H1 (cell line): ENCODE results near the gene CDH8. TPM values are rescaled to one million over a fixed set of nuclear protein-coding genes. Genes with fewer than 3 reads are reported as not detected.

Experiments used
- ATF2 ChIP-seq: IDR thresholded peaks from 2 replicates; pipeline ENCODE4 v1.6.1; 2012; ENCODE audit warnings: low read length, inconsistent platforms
- ATF3 ChIP-seq: IDR thresholded peaks from 2 replicates; pipeline ENCODE4 v1.6.1; 2011; ENCODE audit warnings: low read depth, mild to moderate bottlenecking, low read length; ENCODE audit not compliant: insufficient read depth
- CHD7 ChIP-seq: fragments of 300-600 bp; sonication (generic); IDR thresholded peaks from 2 replicates; pipeline ENCODE4 v1.7.1; 2012; ENCODE audit warnings: low read length, moderate library complexity, mild to moderate bottlenecking, inconsistent platforms; ENCODE audit not compliant: insufficient replicate concordance
- E2F6 ChIP-seq: IDR thresholded peaks from 2 replicates; pipeline ENCODE4 v1.6.1; 2012; ENCODE audit warnings: inconsistent platforms
- GTF2F1 ChIP-seq: IDR thresholded peaks from 2 replicates; pipeline ENCODE4 v1.6.1; 2012; ENCODE audit warnings: low read depth, low read length, improper control_type of control experiment, borderline replicate concordance
- KDM1A ChIP-seq: fragments of 200-600, 300-600 bp; sonication (generic); IDR thresholded peaks from 2 replicates; pipeline ENCODE4 v1.7.1; 2016; ENCODE audit warnings: mild to moderate bottlenecking, low read length, borderline replicate concordance
- RAD21 ChIP-seq, 2 experiments: IDR thresholded peaks in 1 of 2; conservative IDR thresholded peaks in 1 of 2; 2 replicates each; pipeline ENCODE4 v1.6.1; 2011; ENCODE audit warnings: low read depth in 2 of 2, low read length in 2 of 2, improper control_type of control experiment in 1 of 2, inconsistent platforms in 1 of 2, mild to moderate bottlenecking in 1 of 2, moderate library complexity in 1 of 2
- TBP ChIP-seq: IDR thresholded peaks from 2 replicates; pipeline ENCODE4 v1.6.1; 2011; ENCODE audit warnings: low read depth, low read length, improper control_type of control experiment
- polyA plus RNA-seq, 7 experiments: library from polyadenylated mRNA; depleted of rRNA in 3 of 7; stranded (reverse) in 5 of 7; unstranded in 2 of 7; fragments of >200 nt in 5 of 7; fragments of 200-250 nt in 2 of 7; gene quantifications; 1 replicate in 5 of 7; 2 replicates in 1 of 7; 4 replicates in 1 of 7; pipeline versions ENCODE4 v1.2.1 to v1.2.3, GENCODE V29; 2011 to 2013; ENCODE audit warnings: missing spikeins in 2 of 7, mixed read lengths in 2 of 7
- total RNA-seq: library from RNA; stranded (reverse); fragmentation: NEBNext Ultra II Directional; extraction: Animal tissue kit (Norgen Biotek cat#: 25700); gene quantifications from 2 replicates; pipeline ENCODE4 v1.2.1, GENCODE V29; 2021

Gene CDH8
- total and polyA plus RNA-seq, 2 of the 8 experiments (the other 6 are each of a cell fraction or from before 2014, with no cell fraction given), result 7.7 to 8.4 TPM

GRCh38 chr16:61948414-61948813 is 87.8 kb downstream of the CDH8 start (continued):
- no peak for TF ChIP-seq CHD7
- TF ChIP-seq E2F6, result no peak
- TF ChIP-seq ATF2, result no peak
- no peak for TF ChIP-seq GTF2F1
- TF ChIP-seq TBP, result no peak
- TF ChIP-seq ATF3, result no peak
- TF ChIP-seq KDM1A, result no peak
- no peak for TF ChIP-seq RAD21 (IDR thresholded peaks at IDR 0.05 in 1 of 2, conservative IDR thresholded peaks at IDR 0.05 in 1 of 2; ENCODE audit: low read depth in 2 of 2, low read length in 2 of 2)
